H4 (cell line): ENCODE results near the gene RSPRY1. TPM values are rescaled to one million over a fixed set of nuclear protein-coding genes. Genes with fewer than 3 reads are reported as not detected.

Experiments
- total RNA-seq: library from RNA; depleted of rRNA; stranded (reverse); fragments of >200 nt; shearing (Covaris generic); gene quantifications from 2 replicates; pipeline ENCODE4 v1.2.3, GENCODE V29; 2014; rRNA removed

RSPRY1 gene
- total RNA-seq, 1 experiment from 2014 or later, result 28.6 TPM

Other genes starting within 250 kb of the RSPRY1 start
- not detected in 2 replicates for gene CETP, start 224.4 kb upstream of the RSPRY1 start, total RNA-seq
- gene NLRC5, start 196.8 kb upstream of the RSPRY1 start, total RNA-seq, result 6.6 and 8.4 TPM in 2 replicates
- 34.5 and 39.2 TPM in 2 replicates for gene CPNE2, start 93.7 kb upstream of the RSPRY1 start, total RNA-seq
- 104 and 139 TPM in 2 replicates for gene PSME3IP1, start 290 bp upstream of the RSPRY1 start, total RNA-seq
- 98.4 and 100 TPM in 2 replicates for gene ARL2BP, start 58.9 kb downstream of the RSPRY1 start, total RNA-seq
- gene PLLP, start 98.3 kb downstream of the RSPRY1 start, total RNA-seq, result 0.17 TPM in 1 of 2 replicates, not detected in the other
- not detected in 2 replicates for gene CCL22, start 172.5 kb downstream of the RSPRY1 start, total RNA-seq
- gene CX3CL1, start 186.2 kb downstream of the RSPRY1 start, total RNA-seq, result 0.70 and 0.85 TPM in 2 replicates
- gene CCL17, start 218.4 kb downstream of the RSPRY1 start, total RNA-seq, result not detected in 2 replicates